GM19438 (cell line): ENCODE measurements around the gene CDH15.
"Not testable (repeated sequence)": the region's sequence is repeated elsewhere in the genome, so short reads cannot be mapped to it uniquely, and the experiment has no call there.

Source experiments
- ATAC-seq: cut with Tn5 transposase; IDR thresholded peaks from one replicate; pipeline ENCODE4 v1.9.1; 2021; ENCODE audit warnings: low read depth; ENCODE audit not compliant: unreplicated experiment

The CDH15 gene

GRCh38 chr16:89184933-89185794 is 13.6 kb downstream of the CDH15 start:
- ATAC-seq: no peak

GRCh38 chr16:89185887-89186592 is 14.5 kb downstream of the CDH15 start:
- not testable (repeated sequence) for ATAC-seq

- not testable (repeated sequence) for ATAC-seq
Observed at GRCh38 chr16:89186593-89187031, 15.1 kb downstream of the CDH15 start.

GRCh38 chr16:89187032-89187769 is 15.7 kb downstream of the CDH15 start:
- no peak for ATAC-seq

- ATAC-seq: no peak
Observed at GRCh38 chr16:89187770-89188392, 16.3 kb downstream of the CDH15 start.

GRCh38 chr16:89188471-89189357 is 17.2 kb downstream of the CDH15 start:
- ATAC-seq: not testable (repeated sequence)

GRCh38 chr16:89189358-89190025 is 17.9 kb downstream of the CDH15 start:
- ATAC-seq: no peak

- no peak for ATAC-seq
Observed at GRCh38 chr16:89190150-89190958, 18.8 kb downstream of the CDH15 start.

- ATAC-seq: no peak
Observed at GRCh38 chr16:89191033-89191900, 19.7 kb downstream of the CDH15 start.

- ATAC-seq: no peak
Observed at GRCh38 chr16:89191901-89192185, 20.3 kb downstream of the CDH15 start.

- ATAC-seq: not testable (repeated sequence)
Observed at GRCh38 chr16:89192186-89192955, 20.8 kb downstream of the CDH15 start.

GRCh38 chr16:89192956-89193575 is 21.5 kb downstream of the CDH15 start:
- ATAC-seq: no peak

- no peak for ATAC-seq
Observed at GRCh38 chr16:89193576-89194293, 22.2 kb downstream of the CDH15 start.

GRCh38 chr16:89194340-89195311 is 23.1 kb downstream of the CDH15 start:
- ATAC-seq: no peak
